Gastrocnemius medialis (tissue), 4 donors: Measurements from ENCODE around the gene PCYOX1L.

Source experiments
- POLR2A ChIP-seq, 2 donors: fragments of 450-650 bp; IDR thresholded peaks; one replicate each; pipeline ENCODE4 v1.6.1; 2017; ENCODE audit warnings: antibody characterized with exemption in 2 of 2, mild to moderate bottlenecking in 2 of 2, moderate library complexity in 2 of 2
- TF ChIP-seq, protein P1 (sequence below), 5 experiments: fragments of 450-650 bp in 3 of 5; fragments of 200-600 bp in 2 of 5; sonication (generic) in 2 of 5; IDR thresholded peaks in 4 of 5; conservative IDR thresholded peaks in 1 of 5; 1 replicate in 4 of 5; 2 replicates in 1 of 5; pipeline ENCODE4 v1.5.1; 2016 to 2019; ENCODE audit warnings: antibody characterized with exemption in 5 of 5, mild to moderate bottlenecking in 3 of 5, moderate library complexity in 3 of 5

DNA sequence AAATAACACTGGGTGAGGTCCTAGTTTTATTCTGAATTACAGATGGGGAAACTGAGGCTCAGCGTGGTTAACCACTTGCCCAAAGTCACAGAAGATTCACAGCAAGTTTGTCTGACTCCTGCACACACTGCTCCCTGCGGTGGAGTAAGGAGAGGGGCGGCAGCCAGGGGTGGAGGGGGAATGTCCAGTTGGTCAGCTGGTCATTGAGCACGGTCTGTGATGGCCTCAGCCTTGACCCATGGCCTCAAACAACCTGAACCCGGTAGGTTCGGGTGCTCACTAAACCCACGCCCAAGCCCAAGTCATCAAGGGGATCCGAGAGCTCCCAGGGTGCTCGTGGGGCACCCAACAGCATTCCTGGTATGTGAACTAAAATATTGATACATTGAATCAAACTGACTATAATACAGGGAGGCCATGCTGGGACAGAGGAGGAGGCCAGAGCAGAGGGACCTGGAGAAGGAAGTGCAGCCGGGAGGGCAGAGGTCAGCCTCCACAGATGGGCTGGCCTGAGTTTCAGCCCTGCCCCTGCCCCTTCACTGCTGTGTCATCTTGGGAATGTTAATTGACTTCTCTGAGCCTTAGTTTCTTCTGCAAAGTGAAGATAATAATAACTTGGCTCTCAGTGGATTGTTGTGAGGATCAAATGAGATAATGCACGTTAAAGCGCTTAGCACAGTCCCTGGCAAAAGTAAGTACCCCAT, 24.8 kb downstream of the PCYOX1L start:
- TF ChIP-seq POLR2A (IDR thresholded peaks at IDR 0.05), result no peak
- TF ChIP-seq, protein P1, sequence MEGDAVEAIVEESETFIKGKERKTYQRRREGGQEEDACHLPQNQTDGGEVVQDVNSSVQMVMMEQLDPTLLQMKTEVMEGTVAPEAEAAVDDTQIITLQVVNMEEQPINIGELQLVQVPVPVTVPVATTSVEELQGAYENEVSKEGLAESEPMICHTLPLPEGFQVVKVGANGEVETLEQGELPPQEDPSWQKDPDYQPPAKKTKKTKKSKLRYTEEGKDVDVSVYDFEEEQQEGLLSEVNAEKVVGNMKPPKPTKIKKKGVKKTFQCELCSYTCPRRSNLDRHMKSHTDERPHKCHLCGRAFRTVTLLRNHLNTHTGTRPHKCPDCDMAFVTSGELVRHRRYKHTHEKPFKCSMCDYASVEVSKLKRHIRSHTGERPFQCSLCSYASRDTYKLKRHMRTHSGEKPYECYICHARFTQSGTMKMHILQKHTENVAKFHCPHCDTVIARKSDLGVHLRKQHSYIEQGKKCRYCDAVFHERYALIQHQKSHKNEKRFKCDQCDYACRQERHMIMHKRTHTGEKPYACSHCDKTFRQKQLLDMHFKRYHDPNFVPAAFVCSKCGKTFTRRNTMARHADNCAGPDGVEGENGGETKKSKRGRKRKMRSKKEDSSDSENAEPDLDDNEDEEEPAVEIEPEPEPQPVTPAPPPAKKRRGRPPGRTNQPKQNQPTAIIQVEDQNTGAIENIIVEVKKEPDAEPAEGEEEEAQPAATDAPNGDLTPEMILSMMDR (IDR thresholded peaks at IDR 0.05 in 4 of 5, conservative IDR thresholded peaks at IDR 0.05 in 1 of 5), result no peak
